RWPE1 (cell line): ENCODE results near the gene SLC29A2.

ENCODE experiments used
- CTCF ChIA-PET: fragments of 350-600 bp; sonication (Branson Sonifier 250); formaldehyde crosslinking; extraction: SDS; loops from one replicate; lab custom pipeline; 2021; lab: Yijun Ruan, JAX
- POLR2A ChIA-PET: fragments of 400-600 bp; formaldehyde crosslinking; extraction: SDS; loops from one replicate; lab custom pipeline; 2020; ENCODE audit warnings: antibody characterized with exemption; ENCODE audit not compliant: low non-redundant PET; lab: Yijun Ruan, JAX
- DNase-seq: peaks from one replicate; pipeline ENCODE4 v3.0.0; 2012; ENCODE audit warnings: low spot score
- H3K27ac ChIP-seq: fragments of 450-650 bp; 2 replicates; pipeline ENCODE4 v1.5.1; 2017
- TF ChIP-seq, protein P1 (sequence below): fragments of 450-650 bp; conservative IDR thresholded peaks from 2 replicates; pipeline ENCODE4 v1.5.1; 2017; ENCODE audit warnings: low read depth, mild to moderate bottlenecking

Gene SLC29A2

DNA sequence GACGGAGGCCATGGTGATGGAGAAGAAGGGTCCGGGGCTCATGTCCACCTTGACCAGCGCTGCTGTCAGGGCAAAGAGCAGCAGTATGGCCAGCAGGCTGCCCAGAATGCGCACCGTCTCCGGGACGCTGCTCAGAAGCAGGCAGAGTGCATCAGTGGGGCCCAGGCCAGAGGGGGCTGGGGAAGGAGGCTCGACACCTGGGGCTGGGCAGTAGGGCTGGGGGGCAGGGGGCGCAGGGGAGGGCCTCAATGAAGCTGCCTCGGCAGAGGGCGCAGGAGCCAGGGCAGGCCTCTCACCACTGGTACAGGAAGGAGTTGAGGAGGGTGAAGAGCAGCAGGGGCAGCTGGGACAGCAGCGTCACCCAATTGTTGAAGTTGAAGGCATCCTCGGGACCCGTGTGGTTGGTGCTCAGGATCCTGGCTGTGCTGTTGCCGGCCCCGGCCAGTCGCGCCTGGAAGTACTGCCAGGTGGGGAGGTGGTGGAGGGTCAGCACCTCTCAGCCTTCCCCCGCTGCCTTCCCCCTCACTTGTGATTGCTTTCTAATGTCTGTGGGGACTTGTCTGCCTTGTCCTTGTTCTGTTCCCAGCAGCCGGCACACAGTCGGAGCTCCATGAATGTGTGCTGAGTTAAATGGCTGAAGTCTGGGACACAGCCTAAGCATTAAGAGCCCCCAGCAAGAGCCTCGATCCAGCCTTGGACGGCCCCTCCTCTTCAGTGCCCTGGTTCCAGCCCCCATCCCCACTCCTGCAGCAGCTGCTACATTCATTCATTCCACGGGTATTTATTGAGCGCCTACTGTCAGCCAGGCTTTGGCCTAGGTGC is 2.3 kb downstream of the SLC29A2 start:
- DNase-seq, result no peak
- ChIA-PET CTCF (interaction anchor here (0.6 to 1.0 kb wide), 2 partner anchors 31 to 1019 kb away, joined by 4 to 6 read pairs; no protein-coding TSS in a partner anchor), POLR2A (no interaction called here)
- peak overlapping the region; percentile 85 for H3K27ac ChIP-seq
- TF ChIP-seq, protein P1, sequence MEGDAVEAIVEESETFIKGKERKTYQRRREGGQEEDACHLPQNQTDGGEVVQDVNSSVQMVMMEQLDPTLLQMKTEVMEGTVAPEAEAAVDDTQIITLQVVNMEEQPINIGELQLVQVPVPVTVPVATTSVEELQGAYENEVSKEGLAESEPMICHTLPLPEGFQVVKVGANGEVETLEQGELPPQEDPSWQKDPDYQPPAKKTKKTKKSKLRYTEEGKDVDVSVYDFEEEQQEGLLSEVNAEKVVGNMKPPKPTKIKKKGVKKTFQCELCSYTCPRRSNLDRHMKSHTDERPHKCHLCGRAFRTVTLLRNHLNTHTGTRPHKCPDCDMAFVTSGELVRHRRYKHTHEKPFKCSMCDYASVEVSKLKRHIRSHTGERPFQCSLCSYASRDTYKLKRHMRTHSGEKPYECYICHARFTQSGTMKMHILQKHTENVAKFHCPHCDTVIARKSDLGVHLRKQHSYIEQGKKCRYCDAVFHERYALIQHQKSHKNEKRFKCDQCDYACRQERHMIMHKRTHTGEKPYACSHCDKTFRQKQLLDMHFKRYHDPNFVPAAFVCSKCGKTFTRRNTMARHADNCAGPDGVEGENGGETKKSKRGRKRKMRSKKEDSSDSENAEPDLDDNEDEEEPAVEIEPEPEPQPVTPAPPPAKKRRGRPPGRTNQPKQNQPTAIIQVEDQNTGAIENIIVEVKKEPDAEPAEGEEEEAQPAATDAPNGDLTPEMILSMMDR, result no peak

DNA sequence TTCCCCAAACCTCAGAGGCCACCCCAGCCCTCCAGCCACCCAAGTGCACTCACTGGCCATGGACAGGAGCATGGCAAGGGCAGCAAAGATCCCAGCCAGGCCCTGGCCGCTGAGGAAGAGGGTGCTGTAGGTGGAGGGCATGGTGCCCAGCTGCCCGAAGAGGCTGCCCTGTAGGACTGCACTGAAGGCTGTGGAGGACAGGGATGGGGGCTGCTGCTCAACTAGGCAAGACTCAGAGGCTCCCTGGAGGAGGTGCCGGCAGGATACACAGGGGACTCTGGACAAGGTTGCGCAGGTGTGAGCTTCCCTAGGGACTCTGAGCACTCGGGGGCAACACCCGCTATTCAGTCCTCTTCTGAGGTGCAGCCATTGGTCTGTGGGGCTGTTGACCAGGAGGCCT is 3.1 kb downstream of the SLC29A2 start:
- CTCF ChIA-PET, result no interaction called here
- POLR2A ChIA-PET, result no interaction called here
- H3K27ac ChIP-seq, result peak overlapping the region; percentile 85
- no peak for DNase-seq
- TF ChIP-seq, protein P1, result no peak

DNA sequence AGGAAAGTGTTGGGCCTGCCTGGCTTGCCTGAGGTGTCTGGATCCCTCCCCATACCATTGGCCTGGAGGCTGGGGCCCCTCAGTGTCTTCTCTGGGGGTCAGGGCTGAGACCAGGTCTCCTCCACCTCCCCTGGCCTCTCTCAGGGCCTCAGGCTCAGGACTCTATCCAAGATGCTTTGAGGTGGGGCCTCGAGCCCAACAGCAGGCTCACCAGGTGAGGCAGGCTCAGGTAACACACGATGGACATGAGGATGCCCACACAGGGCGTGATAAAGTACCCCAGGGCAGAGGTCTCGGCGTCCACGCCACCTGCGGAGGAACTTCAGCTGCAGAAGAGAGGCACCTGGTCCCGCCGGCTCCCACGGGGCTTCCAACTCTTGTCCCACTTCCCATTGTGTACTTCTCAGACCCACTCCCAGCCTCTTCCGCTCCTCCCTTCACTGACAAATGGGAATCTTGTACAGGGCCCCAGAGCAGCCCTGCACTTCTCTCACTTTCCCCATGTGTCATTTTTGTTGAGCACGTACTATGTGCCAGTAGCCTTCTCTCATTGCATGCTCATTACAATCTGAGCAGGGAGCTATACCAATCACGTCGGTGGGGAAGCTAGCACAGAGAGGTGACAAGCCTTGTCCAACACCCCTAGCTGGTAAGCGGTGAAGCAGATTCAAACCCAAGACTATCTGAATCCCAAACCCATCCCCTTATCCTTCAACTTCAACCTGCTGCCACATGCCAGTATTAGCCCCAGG is 3.8 kb downstream of the SLC29A2 start:
- no peak for DNase-seq
- POLR2A ChIA-PET, result no interaction called here
- TF ChIP-seq, protein P1, result no peak
- CTCF ChIA-PET, result no interaction called here
- H3K27ac ChIP-seq, result peak overlapping the region; percentile 85

DNA sequence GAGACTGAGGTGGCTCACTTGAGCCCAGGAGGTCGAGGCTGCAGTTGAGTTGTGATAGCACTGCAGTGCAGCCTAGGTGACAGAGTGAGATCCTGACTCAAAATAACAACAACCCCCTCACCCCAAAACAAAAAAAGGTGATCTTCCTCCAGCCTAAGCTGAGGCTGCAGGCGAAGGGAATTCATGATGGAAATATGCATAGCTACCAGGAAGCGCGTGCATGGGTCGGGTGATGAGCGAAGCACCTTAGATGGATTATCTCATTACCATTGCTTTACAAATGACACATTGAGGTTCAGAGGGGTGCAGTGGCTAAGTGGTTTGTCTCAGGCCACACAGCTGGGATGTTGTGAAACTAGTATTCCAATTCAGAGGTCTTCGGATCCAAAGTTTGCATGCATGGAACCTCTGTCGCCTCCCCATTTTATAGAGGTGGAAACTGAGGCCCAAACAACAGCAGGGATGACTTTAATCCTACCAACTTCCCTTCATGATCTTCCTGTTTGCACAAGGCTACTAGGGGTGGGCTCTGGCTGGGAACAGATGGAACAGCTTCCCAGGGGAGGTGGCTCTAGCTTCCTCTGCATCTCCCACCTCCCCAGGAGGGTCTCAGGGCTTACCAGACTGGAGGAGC is 4.6 kb downstream of the SLC29A2 start:
- TF ChIP-seq, protein P1, result no peak
- CTCF ChIA-PET, result interaction anchor here (0.6 kb wide), 1 partner anchor 951 kb away, joined by 3 read pairs; no protein-coding TSS in a partner anchor
- POLR2A ChIA-PET, result no interaction called here
- no peak for DNase-seq
- peak overlapping the region; percentile 85; the same call in 1 of the 2 replicates for H3K27ac ChIP-seq

DNA sequence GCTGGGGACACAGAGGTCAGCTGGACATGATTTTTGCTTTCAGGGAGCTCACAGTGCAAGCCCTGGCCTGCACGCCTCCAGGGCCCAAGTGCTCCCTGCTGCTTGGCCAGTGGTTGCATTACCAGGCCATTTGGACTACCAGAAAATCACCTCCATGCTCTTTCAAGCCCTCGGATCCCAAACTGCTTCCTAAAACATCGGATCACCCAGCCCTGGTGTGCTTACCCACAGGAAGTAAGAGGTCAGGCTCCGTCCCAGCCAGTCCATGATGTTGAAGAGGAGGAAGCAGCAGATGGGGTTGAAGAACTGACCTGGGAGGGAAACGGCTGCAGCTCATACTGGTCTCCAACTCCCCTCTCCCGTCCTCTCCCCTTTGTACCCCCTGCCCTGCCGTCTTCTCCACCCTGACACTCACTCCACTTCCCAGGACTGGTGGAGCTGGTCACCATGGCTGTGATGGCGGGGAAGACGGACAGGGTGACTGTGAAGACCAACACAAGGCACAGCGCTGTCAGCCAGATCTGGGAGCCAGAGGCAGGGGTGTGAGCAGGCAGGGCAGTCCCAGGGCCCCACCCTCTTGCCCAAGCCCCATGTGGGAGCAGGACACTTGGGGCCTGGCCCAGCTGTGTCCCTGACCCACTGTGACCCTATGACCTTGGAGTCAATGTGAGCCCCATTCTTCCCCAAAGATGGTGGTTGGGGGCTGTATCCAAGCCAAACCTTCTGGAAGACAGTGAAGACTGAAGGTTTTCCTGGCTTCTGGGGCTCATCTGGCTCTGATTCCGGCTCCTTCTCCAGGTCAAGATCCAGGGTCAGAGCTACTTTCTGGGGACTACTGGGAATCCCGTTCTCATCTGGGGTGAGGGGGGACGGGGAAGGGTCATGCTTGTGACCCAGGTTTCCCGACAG is 5.6 kb downstream of the SLC29A2 start:
- ChIA-PET POLR2A (interaction anchor here (0.6 kb wide), 2 partner anchors 7 to 253 kb away, joined by 3 to 5 read pairs; no protein-coding TSS in a partner anchor), CTCF (interaction anchor here (0.6 kb wide), 1 partner anchor 8 kb away, joined by 3 read pairs; no protein-coding TSS in a partner anchor)
- DNase-seq, result no peak
- H3K27ac ChIP-seq, result peak overlapping the region; percentile 60
- TF ChIP-seq, protein P1, result no peak
